Large intestine (tissue), 3 donors: ENCODE results near the gene CFDP1. TPM values are rescaled to one million over a fixed set of nuclear protein-coding genes. Genes with fewer than 3 reads are reported as not detected.

Experiments
- DNase-seq, 2 donors: peaks; one replicate each; pipeline versions ENCODE4 v3.0.0 to v3.0.0-alpha.2; 2013
- H3K27ac ChIP-seq: one replicate; pipeline ENCODE4 v1.5.1; 2013; ENCODE audit warnings: low read length
- H3K27me3 ChIP-seq: 2 replicates; pipeline ENCODE4 v1.6.1; 2013; ENCODE audit warnings: low read length; ENCODE audit not compliant: control insufficient read depth, insufficient read depth
- H3K36me3 ChIP-seq: 2 replicates; pipeline ENCODE4 v1.6.1; 2013; ENCODE audit warnings: low read length; ENCODE audit not compliant: control insufficient read depth, insufficient read depth
- H3K4me1 ChIP-seq: one replicate; pipeline ENCODE4 v1.6.1; 2013; ENCODE audit warnings: low read length; ENCODE audit not compliant: control insufficient read depth, insufficient read depth
- H3K4me3 ChIP-seq: one replicate; pipeline ENCODE4 v1.5.1; 2013; ENCODE audit warnings: low read length
- H3K9me3 ChIP-seq: one replicate; pipeline ENCODE4 v1.6.1; 2013; ENCODE audit warnings: mild to moderate bottlenecking, low read depth, low read length, moderate library complexity; ENCODE audit not compliant: control insufficient read depth
- WGBS: methylation state at CpG from one replicate; pipeline ENCODE4 v1.1.5; 2013; ENCODE audit warnings: low lambda C conversion rate; ENCODE audit not compliant: insufficient coverage; 5-methylcytosine and 5-hydroxymethylcytosine counted together
- polyA plus RNA-seq: library from polyadenylated mRNA; unstranded; fragments of 120-200 nt; gene quantifications from one replicate; pipeline ENCODE4 v1.2.1, GENCODE V29; 2013

Gene CFDP1
- polyA plus RNA-seq, 1 donor, result 121 TPM

DNA sequence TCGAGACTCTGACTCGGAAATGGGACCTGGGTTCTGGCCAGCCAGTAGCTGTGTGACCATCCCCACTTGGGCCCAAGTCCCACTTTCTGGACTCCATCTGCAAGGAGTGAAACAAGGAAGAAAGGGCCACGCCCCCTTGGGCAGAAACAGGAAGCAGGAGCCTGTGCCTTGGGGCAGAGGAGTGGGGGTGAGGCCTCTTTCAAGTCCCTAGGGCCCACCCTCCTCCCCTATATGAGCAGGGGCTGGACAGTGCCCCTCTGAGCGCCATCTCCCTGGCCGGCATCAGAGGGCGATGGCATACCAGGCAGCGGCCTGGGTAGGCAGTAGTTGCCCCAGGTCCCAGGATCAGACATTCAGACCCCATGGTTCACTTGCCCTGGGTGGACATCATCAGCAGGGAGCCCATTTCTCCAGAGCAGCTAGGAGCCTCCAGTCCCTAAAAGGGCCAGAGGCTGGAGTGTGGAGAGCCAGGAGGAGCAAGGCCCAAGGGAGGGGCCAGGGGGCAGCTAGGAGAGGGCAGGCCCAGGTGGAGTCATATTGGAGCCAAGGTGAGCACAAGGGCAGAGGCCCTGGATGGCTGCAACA, 189.0 kb downstream of the CFDP1 start:
- Histone ChIP-seq H3K36me3 (peaks cover 48% of the 10 kb centered on the region), H3K9me3 (no peaks in the 10 kb centered on the region), H3K4me3 (no peak overlapping the region), H3K4me1 (peaks cover 58% of the 10 kb centered on the region), H3K27me3 (no peaks in the 10 kb centered on the region), H3K27ac (peak overlapping the region; percentile 93)
- no CpG with 5 or more reads among the region's 7 CpGs for WGBS
- peak in 1 of 2 donors; percentile 53 for DNase-seq

Other genes with a start within 250 kb of the CFDP1 start
- not detected for gene CTRB2, start 226.3 kb downstream of the CFDP1 start, polyA plus RNA-seq
- not detected for gene CTRB1, start 214.5 kb downstream of the CFDP1 start, polyA plus RNA-seq
- 58.6 TPM for gene BCAR1, start 181.9 kb downstream of the CFDP1 start, polyA plus RNA-seq
- gene TMEM170A, start 31.2 kb upstream of the CFDP1 start, polyA plus RNA-seq, result 43.0 TPM
- 3.3 TPM for gene CHST6, start 61.9 kb upstream of the CFDP1 start, polyA plus RNA-seq
- 35.6 TPM for gene CHST5, start 102.6 kb upstream of the CFDP1 start, polyA plus RNA-seq
- gene TMEM231, start 122.7 kb upstream of the CFDP1 start, polyA plus RNA-seq, result 7.6 TPM
- gene GABARAPL2, start 132.9 kb upstream of the CFDP1 start, polyA plus RNA-seq, result 136 TPM
- gene ADAT1, start 189.8 kb upstream of the CFDP1 start, polyA plus RNA-seq, result 31.7 TPM
- 100 TPM for gene KARS1, start 214.2 kb upstream of the CFDP1 start, polyA plus RNA-seq
- gene TERF2IP, start 214.3 kb upstream of the CFDP1 start, polyA plus RNA-seq, result 56.8 TPM
- gene CPHXL2, start 243.5 kb upstream of the CFDP1 start, polyA plus RNA-seq, result 0.06 TPM